ENCODE data around the gene PLCB1. TPM values are rescaled to one million over a fixed set of nuclear protein-coding genes. Genes with fewer than 3 reads are reported as not detected.

PLCB1 gene
- total RNA-seq, 4 donors from 2014 or later = 72.9 to 115 (median 76.3) TPM

DNA sequence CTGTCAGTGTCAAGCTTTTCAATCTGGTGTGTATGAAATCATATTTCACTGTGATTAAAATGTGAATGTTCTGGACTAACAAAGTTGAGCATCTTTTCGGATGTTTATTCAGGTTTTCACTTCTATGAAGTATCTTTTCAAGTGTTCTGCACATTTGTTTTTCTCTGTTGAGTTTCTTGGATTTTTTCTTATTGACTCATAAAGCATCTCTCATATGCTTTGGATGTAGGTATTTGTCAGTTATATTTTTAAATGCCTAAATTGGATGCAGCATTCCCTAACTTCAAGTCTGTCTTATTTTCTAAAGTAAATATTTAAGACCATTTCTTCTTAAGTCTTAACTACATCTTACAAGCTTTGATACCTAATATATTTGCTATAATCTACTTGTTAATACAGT is 398.0 kb downstream of the PLCB1 start:
- intact Hi-C loops (cut with DNase I) = no loop called here
- H3K27ac ChIP-seq (replicated peaks in 1 of 4) = no peak overlapping the region
- no peak for DNase-seq (ENCODE audit: extremely low spot score)
- H3K4me3 ChIP-seq = no peak overlapping the region
- H3K27me3 ChIP-seq = no peaks in the 10 kb centered on the region
- no peaks in the 10 kb centered on the region for H3K9me3 ChIP-seq
- 96% methylated on average over 1 of the region's 1 CpG for WGBS
- TF ChIP-seq EP300 (IDR thresholded peaks at IDR 0.05) (no peak), POLR2AphosphoS5 (IDR thresholded peaks at IDR 0.05) (no peak), POLR2A (IDR thresholded peaks at IDR 0.05; ENCODE audit: low read depth) (no peak)
- TF ChIP-seq, protein P1, sequence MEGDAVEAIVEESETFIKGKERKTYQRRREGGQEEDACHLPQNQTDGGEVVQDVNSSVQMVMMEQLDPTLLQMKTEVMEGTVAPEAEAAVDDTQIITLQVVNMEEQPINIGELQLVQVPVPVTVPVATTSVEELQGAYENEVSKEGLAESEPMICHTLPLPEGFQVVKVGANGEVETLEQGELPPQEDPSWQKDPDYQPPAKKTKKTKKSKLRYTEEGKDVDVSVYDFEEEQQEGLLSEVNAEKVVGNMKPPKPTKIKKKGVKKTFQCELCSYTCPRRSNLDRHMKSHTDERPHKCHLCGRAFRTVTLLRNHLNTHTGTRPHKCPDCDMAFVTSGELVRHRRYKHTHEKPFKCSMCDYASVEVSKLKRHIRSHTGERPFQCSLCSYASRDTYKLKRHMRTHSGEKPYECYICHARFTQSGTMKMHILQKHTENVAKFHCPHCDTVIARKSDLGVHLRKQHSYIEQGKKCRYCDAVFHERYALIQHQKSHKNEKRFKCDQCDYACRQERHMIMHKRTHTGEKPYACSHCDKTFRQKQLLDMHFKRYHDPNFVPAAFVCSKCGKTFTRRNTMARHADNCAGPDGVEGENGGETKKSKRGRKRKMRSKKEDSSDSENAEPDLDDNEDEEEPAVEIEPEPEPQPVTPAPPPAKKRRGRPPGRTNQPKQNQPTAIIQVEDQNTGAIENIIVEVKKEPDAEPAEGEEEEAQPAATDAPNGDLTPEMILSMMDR (IDR thresholded peaks at IDR 0.05) = no peak
- no peaks in the 10 kb centered on the region for H3K36me3 ChIP-seq
- H3K4me1 ChIP-seq = peaks cover 0 to 19% (median 13%) of the 10 kb centered on the region in 4 donors

DNA sequence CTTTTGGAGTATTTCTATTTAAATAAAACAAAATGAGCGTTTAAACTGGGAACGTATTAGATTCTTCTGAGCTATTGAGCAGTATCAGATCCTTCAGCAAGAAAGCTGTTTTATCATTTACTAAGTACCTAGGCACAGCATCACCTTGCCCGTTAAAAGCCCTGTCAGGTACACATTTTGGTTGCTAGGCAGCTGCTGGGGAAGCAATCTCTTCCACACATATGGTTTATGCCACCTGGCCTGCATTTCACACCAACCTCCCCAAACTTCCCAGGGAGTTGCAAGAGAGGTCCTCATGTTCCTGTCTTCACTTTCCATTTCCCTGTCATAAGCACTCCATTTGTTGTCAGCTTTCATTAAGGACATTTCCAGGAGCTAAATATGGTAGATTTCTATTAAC is 400.1 kb downstream of the PLCB1 start:
- intact Hi-C loops (cut with DNase I) = no loop called here
- Histone ChIP-seq H3K27me3 (no peaks in the 10 kb centered on the region), H3K36me3 (no peaks in the 10 kb centered on the region), H3K9me3 (no peaks in the 10 kb centered on the region), H3K4me1 (peaks cover 0 to 18% (median 13%) of the 10 kb centered on the region in 4 donors), H3K27ac (replicated peaks in 1 of 4) (no peak overlapping the region), H3K4me3 (no peak overlapping the region)
- DNase-seq (ENCODE audit: extremely low spot score) = no peak
- TF ChIP-seq, protein P1 (IDR thresholded peaks at IDR 0.05) = no peak
- TF ChIP-seq EP300 (IDR thresholded peaks at IDR 0.05) (no peak), POLR2AphosphoS5 (IDR thresholded peaks at IDR 0.05) (no peak), POLR2A (IDR thresholded peaks at IDR 0.05; ENCODE audit: low read depth) (no peak)
- WGBS = 85% methylated on average over 3 of the region's 3 CpGs

DNA sequence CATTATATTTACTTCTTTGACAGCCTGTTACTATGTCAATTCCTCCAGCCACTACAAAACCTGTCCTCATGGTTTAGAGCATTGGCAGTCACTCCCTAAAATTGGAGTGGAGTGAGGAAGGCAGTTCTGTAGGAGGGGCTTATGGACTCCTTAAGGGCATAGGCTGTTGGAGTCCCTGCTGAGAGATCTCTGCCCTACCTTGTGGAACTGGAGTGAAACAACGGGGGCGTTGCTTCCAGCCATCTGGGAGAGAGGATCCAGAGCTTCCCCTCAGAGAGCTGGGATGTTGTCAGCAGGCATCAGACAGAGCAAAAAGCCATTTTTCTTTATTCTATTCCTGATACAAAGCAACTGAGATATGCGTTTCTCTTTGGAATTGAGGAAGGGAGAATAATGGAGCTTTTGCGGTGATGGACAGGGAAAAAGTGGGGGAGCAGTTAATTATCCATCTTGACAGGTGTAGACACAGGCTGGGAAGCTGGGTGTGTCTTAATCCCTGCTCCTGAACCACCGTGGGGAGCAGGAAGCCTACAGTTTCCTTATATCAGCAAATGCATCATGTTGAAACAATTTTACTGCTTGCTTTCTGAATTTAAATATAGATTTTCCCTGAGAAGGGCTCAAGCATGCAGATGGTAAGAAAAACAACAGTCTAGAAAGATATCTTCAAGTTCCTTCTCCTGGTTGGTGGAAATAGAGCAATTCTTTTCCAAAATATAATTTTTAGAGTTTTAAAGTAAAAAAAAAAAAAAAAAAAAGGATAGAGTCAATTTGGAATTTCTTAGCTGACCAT is 402.5 kb downstream of the PLCB1 start:
- Histone ChIP-seq H3K27ac (replicated peaks in 1 of 4) (no peak overlapping the region), H3K4me3 (no peak overlapping the region), H3K4me1 (peaks cover 0 to 9% (median 8%) of the 10 kb centered on the region in 4 donors), H3K9me3 (no peaks in the 10 kb centered on the region), H3K27me3 (no peaks in the 10 kb centered on the region), H3K36me3 (no peaks in the 10 kb centered on the region)
- no peak for DNase-seq (ENCODE audit: extremely low spot score)
- TF ChIP-seq EP300 (IDR thresholded peaks at IDR 0.05) = no peak
- TF ChIP-seq POLR2A (IDR thresholded peaks at IDR 0.05; ENCODE audit: low read depth) = no peak
- TF ChIP-seq, protein P1 (IDR thresholded peaks at IDR 0.05) = no peak
- TF ChIP-seq POLR2AphosphoS5 (IDR thresholded peaks at IDR 0.05) = no peak
- intact Hi-C loops (cut with DNase I) = no loop called here
- WGBS = 86% methylated on average over 5 of the region's 5 CpGs

DNA sequence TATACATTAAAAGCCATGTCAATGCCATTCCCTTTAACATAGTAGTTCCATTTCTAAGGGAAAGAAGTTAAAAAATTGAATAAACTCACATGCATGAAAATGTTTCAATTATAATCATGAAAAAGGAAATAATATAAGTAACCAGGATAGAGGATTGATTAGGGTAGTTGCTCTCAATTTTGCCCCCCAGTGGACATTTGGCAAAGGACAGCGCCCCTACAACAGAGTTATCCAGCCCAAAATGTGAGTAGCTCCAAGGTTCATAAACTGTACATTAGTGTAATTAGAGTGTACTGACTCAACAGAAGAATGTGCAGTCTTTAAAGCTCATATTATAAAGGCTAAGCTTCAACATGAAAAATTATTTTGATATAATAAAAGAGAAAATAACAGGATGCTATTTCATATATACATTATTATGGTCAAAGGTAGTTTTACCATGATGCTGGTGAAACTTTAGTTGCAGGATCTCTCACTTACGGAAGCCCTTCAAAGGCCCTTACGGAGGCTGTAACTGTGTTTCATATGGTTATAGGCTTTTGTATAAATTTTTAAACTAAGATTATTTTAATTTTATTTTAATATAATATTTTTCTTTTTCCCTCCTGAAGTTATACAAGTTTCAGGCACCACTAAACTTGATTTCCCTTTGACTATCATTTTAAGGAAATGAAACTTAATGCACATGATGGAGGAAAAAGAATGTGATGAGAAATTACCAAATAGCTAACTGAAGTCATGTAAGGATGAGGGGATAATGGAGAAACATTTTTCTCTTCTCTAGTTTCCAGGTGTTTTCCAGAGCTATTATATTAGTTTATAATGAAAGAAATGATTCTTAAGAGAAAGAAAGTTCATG is 403.6 kb downstream of the PLCB1 start:
- Histone ChIP-seq H3K4me1 (peaks cover 0 to 15% (median 4%) of the 10 kb centered on the region in 4 donors), H3K27me3 (no peaks in the 10 kb centered on the region), H3K27ac (replicated peaks in 1 of 4) (no peak overlapping the region), H3K4me3 (no peak overlapping the region), H3K36me3 (no peaks in the 10 kb centered on the region), H3K9me3 (no peaks in the 10 kb centered on the region)
- intact Hi-C loops (cut with DNase I) = no loop called here
- WGBS = 94% methylated on average over 3 of the region's 3 CpGs
- no peak for DNase-seq (ENCODE audit: extremely low spot score)
- TF ChIP-seq POLR2A (IDR thresholded peaks at IDR 0.05; ENCODE audit: low read depth) = no peak
- no peak for TF ChIP-seq POLR2AphosphoS5 (IDR thresholded peaks at IDR 0.05)
- TF ChIP-seq, protein P1 (IDR thresholded peaks at IDR 0.05) = peak in 2 of 3 experiments; percentile 21 to 36

All from esophagus muscularis mucosa (tissue), 4 donors.